ACC112 (cell line): ENCODE results near the gene ZNF521.

ENCODE experiments used
- H2AFZ ChIP-seq: fragments of 200-600 bp; sonication (generic); one replicate; pipeline ENCODE4 v1.6.0; 2017; ENCODE audit warnings: antibody characterized with exemption, low read length; ENCODE audit not compliant: unreplicated experiment
- H3K27ac ChIP-seq: fragments of 200-600 bp; sonication (generic); 2 replicates; pipeline ENCODE4 v1.5.1; 2014; ENCODE audit warnings: low read depth, mild to moderate bottlenecking, antibody characterized with exemption, low read length, moderate library complexity
- H3K27me3 ChIP-seq: fragments of 200-600 bp; sonication (generic); 2 replicates; pipeline ENCODE4 v1.6.1; 2014; ENCODE audit warnings: mild to moderate bottlenecking, antibody characterized with exemption, low read length, moderate library complexity, mixed read lengths; ENCODE audit not compliant: insufficient read depth
- H3K36me3 ChIP-seq: fragments of 200-600 bp; sonication (generic); 2 replicates; pipeline ENCODE4 v1.6.1; 2016; ENCODE audit warnings: mild to moderate bottlenecking, antibody characterized with exemption, low read length, moderate library complexity, mixed read lengths; ENCODE audit not compliant: insufficient read depth
- H3K4me1 ChIP-seq: fragments of 200-600 bp; sonication (generic); one replicate; pipeline ENCODE4 v1.6.1; 2016; ENCODE audit warnings: low read length, mixed read lengths; ENCODE audit not compliant: insufficient read depth, unreplicated experiment, control insufficient read depth
- H3K4me3 ChIP-seq: fragments of 200-600 bp; sonication (generic); 2 replicates; pipeline ENCODE4 v1.5.1; 2014; ENCODE audit warnings: mild to moderate bottlenecking, low read depth, low read length
- H3K79me2 ChIP-seq: fragments of 200-600 bp; sonication (generic); one replicate; pipeline ENCODE4 v1.6.0; 2016; ENCODE audit warnings: low read length; ENCODE audit not compliant: control insufficient read depth, unreplicated experiment, insufficient read depth

ZNF521 gene

GRCh38 chr18:25351280-25351775 lies 638 bp downstream of the ZNF521 start:
- no peaks in the 10 kb centered on the region for H3K36me3 ChIP-seq
- peak overlapping the region; percentile 67 for H3K27ac ChIP-seq
- H3K27me3 ChIP-seq, result peaks cover 45% of the 10 kb centered on the region
- H3K4me3 ChIP-seq, result peak overlapping the region; percentile 98
- peak overlapping the region; percentile 98 for H2AFZ ChIP-seq
- no peaks in the 10 kb centered on the region for H3K79me2 ChIP-seq
- no peaks in the 10 kb centered on the region for H3K4me1 ChIP-seq

DNA sequence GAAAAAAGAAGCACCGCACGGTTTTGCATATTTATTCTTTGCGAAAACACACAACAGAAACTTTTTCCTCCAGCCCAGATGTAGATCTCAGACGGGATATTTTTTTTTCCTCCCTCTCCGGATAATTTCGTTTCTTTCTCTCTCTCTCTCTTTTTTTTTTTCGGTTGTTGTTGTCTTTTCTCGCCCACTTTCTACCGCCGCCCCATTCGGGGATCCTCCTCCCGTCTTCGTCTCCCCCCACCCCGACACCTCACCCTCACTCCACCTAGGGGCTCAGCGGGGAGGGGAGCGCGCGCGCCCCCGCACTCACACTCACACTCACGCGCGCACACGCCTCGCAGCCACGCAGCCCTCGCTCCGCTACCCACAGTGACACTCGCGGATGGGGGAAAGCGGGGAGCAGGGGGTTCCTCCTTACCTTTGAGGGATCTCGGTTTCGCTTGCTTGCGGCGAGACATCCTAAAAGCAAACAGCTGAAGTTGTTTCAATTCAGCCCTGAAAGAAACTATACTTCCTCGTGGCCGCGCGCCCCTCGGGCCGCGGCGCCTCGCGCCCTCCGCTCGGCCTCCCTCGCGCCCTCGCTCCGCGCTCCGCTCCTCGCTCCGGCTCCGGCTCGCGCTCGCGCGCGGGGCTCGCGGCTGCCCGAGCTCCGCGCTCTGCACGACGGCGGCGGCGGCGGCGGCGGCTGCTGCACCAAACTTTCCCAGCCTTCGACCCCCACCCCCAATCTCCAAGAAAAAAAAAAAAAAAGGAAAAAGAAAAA lies 1.3 kb downstream of the ZNF521 start:
- no peaks in the 10 kb centered on the region for H3K36me3 ChIP-seq
- H3K27me3 ChIP-seq, result peaks cover 43% of the 10 kb centered on the region
- H3K79me2 ChIP-seq, result no peaks in the 10 kb centered on the region
- H3K4me3 ChIP-seq, result peak overlapping the region; percentile 98
- H3K27ac ChIP-seq, result peak overlapping the region; percentile 67
- H3K4me1 ChIP-seq, result no peaks in the 10 kb centered on the region
- peak overlapping the region; percentile 93 for H2AFZ ChIP-seq

GRCh38 chr18:25349926-25350487 lies 2.0 kb downstream of the ZNF521 start:
- Histone ChIP-seq H3K4me1 (no peaks in the 10 kb centered on the region), H3K4me3 (peak overlapping the region; percentile 98), H3K27me3 (peaks cover 40% of the 10 kb centered on the region), H3K79me2 (no peaks in the 10 kb centered on the region), H2AFZ (peak overlapping the region; percentile 93), H3K27ac (peak overlapping the region; percentile 63), H3K36me3 (no peaks in the 10 kb centered on the region)

DNA sequence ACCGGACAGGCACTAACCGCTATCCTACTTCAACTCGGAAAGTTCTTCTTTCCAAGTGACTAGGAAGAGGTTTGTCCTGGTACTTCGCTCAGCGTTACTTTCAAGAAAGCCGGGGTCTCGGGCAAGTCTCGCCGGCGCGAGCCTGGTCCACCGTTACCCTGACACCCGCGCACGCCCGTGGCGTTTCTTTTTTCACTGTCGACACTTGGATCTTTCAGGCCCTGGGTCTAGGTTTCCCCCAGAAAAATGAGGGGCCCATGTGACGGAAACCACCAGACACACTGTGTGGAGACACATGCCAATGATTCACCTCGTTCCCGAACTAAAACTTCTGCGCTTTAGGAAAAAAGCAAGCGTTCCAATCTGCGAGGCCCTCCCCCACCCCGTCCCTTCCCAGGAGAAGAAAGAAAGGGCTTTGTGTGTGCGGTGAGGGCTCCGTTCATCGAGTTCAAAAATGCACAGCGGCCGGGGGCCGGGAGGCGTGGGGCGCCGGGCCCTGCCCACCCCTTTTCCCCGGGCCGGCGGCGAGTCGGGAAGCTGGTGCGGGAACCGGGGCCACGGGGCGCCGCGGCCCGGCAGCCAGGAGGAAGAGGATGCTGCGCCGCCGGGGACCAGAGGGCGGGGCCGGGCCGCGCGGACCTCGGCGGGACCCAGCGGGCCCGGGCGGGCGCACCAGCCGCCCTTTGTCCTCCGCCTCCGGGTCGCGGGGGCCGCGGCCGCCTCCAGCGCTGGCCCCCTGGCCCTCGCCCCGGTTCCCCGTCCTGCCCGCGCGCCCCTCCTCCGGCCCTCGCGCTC lies 2.6 kb downstream of the ZNF521 start:
- no peaks in the 10 kb centered on the region for H3K4me1 ChIP-seq
- H3K27me3 ChIP-seq, result peaks cover 34% of the 10 kb centered on the region
- peak overlapping the region; percentile 63; the same call in 1 of the 2 replicates for H3K27ac ChIP-seq
- no peaks in the 10 kb centered on the region for H3K79me2 ChIP-seq
- peak overlapping the region; percentile 98 for H3K4me3 ChIP-seq
- no peaks in the 10 kb centered on the region for H3K36me3 ChIP-seq
- peak overlapping the region; percentile 93 for H2AFZ ChIP-seq

GRCh38 chr18:25348386-25349130 lies 3.4 kb downstream of the ZNF521 start:
- peak overlapping the region; percentile 98 for H3K4me3 ChIP-seq
- H3K27ac ChIP-seq, result peak overlapping the region; percentile 42; the same call in 1 of the 2 replicates
- peak overlapping the region; percentile 93 for H2AFZ ChIP-seq
- H3K4me1 ChIP-seq, result no peaks in the 10 kb centered on the region
- no peaks in the 10 kb centered on the region for H3K36me3 ChIP-seq
- no peaks in the 10 kb centered on the region for H3K79me2 ChIP-seq
- H3K27me3 ChIP-seq, result peaks cover 26% of the 10 kb centered on the region

DNA sequence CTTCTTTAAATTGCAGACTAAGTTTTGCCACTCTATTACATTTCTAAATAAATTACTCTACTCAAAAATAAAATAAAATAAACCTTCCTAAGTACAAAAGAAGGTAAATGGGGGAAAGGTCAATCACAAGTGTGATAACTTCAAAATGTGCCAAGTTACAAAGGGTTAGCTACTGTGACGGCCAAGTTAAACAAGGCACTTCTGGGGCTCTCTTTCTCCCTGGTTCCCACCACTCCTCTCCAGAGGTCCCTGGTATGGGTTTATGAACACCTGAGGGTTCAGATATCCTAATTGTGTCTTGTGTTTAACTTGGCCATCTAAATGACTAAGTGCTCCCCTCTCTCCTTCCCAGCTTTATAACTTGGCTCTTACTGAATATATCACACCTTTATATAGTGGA lies 5.4 kb downstream of the ZNF521 start:
- Histone ChIP-seq H3K36me3 (no peaks in the 10 kb centered on the region), H3K27me3 (peaks cover 18% of the 10 kb centered on the region), H3K27ac (no peak overlapping the region), H3K79me2 (no peaks in the 10 kb centered on the region), H2AFZ (no peak overlapping the region), H3K4me1 (no peaks in the 10 kb centered on the region), H3K4me3 (no peak overlapping the region)

DNA sequence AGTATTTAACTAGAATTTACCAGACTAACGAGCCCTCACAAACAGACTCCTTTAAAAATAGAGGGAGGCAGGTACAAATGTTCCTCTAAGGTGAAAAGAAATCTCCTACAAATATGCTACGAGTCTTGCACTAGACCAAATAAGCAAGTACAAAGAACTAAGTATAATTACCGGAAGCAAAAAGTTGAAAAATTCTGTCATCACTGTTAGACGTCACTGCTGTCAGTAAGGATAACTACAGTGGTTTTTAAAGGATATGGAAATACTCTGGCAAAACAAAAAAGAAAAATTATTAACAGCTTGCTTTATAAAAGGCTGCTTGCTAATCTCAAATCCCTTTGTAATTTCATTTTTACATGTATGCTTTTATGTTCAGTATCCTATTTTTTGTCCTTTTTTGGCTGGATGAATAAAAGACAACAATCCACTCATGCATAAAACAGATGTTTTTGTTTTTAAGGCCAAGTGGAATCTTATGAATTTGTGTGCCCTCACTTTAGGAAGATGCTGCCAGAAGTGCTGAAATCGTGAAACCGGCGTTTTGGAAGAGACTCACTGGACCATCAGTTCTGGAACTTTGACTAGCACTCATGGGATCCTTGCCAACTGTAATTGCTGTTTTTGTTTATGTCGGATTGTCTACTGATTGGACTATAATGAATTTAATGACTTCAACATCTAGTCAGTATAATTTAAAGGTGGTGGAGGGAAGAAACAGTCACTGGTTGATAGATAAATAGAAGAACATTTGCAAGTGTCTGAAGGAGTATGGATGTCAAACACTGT lies 6.7 kb downstream of the ZNF521 start:
- no peak overlapping the region for H3K27ac ChIP-seq
- no peak overlapping the region for H2AFZ ChIP-seq
- peaks cover 18% of the 10 kb centered on the region for H3K27me3 ChIP-seq
- H3K36me3 ChIP-seq, result no peaks in the 10 kb centered on the region
- H3K4me1 ChIP-seq, result no peaks in the 10 kb centered on the region
- no peak overlapping the region for H3K4me3 ChIP-seq
- no peaks in the 10 kb centered on the region for H3K79me2 ChIP-seq

DNA sequence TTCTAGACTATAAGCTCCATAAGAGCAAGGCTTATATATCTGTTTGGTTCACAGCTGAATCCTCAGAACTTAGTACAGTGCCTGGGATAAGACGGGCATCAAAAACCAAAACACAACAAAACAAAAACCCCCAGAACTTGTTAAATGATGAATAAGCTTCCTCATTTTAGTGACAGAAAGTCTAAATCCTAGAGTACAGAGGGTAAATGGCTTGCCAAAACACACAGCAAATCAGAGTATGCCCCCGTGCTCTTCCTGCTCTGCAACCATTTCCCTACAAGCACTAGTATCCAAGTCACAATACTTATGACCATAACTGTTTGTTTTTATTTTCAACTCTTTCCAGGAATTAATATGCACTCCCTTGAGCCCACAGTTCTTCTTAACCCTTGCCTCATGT lies 10.1 kb downstream of the ZNF521 start:
- Histone ChIP-seq H3K36me3 (no peaks in the 10 kb centered on the region), H3K4me3 (no peak overlapping the region), H3K79me2 (no peaks in the 10 kb centered on the region), H3K4me1 (no peaks in the 10 kb centered on the region), H2AFZ (no peak overlapping the region), H3K27me3 (0 out of 2 replicates have a peak, but pooled peaks cover 1% of the 10 kb centered on the region), H3K27ac (no peak overlapping the region)

DNA sequence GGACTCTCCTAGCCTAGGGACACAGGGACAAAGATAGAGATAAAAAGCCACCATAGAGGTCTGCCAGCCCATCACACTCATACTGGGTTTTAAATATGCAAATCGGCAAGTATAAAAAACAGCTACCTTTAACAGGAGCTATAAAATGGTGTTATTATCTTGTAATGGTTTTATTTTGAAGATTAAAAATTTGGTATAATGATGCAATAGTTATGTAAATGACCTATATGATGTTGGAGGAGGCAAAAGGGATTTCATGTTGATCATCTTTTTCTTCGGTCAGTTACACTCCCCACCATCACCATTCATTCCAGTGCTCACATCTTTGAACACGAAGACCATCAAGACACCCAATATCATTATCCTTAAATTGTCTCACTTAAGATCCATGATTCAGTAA lies 11.2 kb downstream of the ZNF521 start:
- H3K27me3 ChIP-seq, result no peaks in the 10 kb centered on the region
- H3K4me3 ChIP-seq, result no peak overlapping the region
- H3K79me2 ChIP-seq, result no peaks in the 10 kb centered on the region
- no peaks in the 10 kb centered on the region for H3K36me3 ChIP-seq
- no peaks in the 10 kb centered on the region for H3K4me1 ChIP-seq
- no peak overlapping the region for H3K27ac ChIP-seq
- no peak overlapping the region for H2AFZ ChIP-seq
